ENCODE results near the gene MAPKAPK5. TPM values are rescaled to one million over a fixed set of nuclear protein-coding genes. Genes with fewer than 3 reads are reported as not detected.
"Not testable (repeated sequence)": the region's sequence is repeated elsewhere in the genome, so short reads cannot be mapped to it uniquely, and the experiment has no call there.

The MAPKAPK5 gene, protein sequence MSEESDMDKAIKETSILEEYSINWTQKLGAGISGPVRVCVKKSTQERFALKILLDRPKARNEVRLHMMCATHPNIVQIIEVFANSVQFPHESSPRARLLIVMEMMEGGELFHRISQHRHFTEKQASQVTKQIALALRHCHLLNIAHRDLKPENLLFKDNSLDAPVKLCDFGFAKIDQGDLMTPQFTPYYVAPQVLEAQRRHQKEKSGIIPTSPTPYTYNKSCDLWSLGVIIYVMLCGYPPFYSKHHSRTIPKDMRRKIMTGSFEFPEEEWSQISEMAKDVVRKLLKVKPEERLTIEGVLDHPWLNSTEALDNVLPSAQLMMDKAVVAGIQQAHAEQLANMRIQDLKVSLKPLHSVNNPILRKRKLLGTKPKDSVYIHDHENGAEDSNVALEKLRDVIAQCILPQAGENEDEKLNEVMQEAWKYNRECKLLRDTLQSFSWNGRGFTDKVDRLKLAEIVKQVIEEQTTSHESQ
- total RNA-seq = 82.1 and 86.5 TPM in 2 replicates

DNA sequence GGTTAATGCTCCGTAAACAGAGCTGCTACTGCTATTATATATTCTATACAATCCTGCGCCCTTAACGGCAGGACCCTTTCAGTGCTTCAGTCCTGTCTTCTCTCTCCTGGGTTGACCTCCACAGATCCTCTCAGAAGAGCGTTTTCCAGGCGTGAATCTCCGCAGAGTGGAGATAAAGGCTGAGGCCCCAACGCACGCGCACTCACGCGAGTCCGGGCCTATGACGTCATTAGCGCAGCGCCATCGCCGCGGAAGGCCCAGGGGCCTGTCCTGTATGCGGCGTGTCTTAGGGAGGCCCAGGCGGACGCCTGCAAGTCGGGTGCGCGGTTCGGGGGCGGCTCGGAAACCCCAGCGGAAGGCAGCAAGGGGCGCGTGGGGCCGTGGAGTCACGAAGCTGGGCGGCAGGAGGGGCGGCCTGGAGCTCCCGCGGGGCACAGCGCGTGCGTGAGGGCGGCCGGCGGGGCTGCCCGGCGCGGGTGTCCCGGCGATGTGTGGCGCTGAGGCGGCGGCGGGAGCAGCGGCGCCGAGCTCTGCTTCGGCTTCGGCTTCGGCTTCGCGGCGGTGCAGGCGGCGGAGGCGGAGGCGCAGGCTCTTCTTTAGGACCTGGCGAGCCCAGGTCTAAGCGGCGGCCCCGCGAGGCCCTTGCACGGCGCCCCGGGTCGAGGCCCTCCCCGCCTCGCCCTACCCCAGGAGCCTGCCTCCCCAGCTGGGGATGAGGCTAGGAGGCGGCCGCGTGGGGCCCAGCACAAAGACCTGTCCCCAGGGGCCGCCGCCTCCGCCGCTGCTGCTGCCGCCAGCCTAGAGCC lies at the start of gene MAPKAPK5:
MAPKAPK5 (plus strand) TSS at position 479 of the 806 bp plus-strand sequence. CDS start 506 bp downstream, outside the sequence.
- peaks cover 43% of the 10 kb centered on the region for H3K36me3 Mint-ChIP-seq (ENCODE audit: low read depth)
- intact Hi-C loops (cut with micrococcal nuclease) = loop anchor here (1.0 to 5.0 kb wide), 8 partner anchors 151 to 1490 kb away; partner anchors contain the start of genes ACAD10, ATXN2, ERP29 and HECTD4
- peaks cover 49% of the 10 kb centered on the region for H3K4me1 Mint-ChIP-seq (ENCODE audit: low read depth)

DNA sequence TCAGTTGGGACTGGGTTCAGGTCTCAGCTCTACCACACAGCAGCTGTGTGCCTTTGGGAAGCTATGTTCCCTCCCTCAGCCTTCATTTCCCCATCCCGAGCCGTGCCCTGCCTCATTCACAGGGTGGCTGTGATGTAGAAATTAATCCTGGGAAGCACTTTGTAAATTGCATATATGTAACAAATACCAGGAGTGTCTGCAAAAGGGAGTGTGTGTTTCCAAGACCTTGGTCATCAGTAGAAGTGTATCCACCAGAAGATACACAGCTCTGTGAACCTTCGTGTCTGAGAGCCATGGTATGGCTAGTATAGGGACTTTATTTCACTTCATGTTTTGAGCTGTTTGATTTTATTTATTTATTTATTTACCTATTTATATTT lies 49.2 kb upstream of the MAPKAPK5 start:
- no peak overlapping the region for H3K27ac Mint-ChIP-seq
- no peak overlapping the region for H3K4me3 Mint-ChIP-seq
- H3K9me3 Mint-ChIP-seq = no peaks in the 10 kb centered on the region
- H3K4me1 Mint-ChIP-seq (ENCODE audit: low read depth) = no peaks in the 10 kb centered on the region
- intact Hi-C loops (cut with micrococcal nuclease) = no loop called here
- no peaks in the 10 kb centered on the region for H3K27me3 Mint-ChIP-seq (ENCODE audit: insufficient read depth)
- DNase-seq (ENCODE audit: low spot score) = no peak
- H3K36me3 Mint-ChIP-seq (ENCODE audit: low read depth) = no peaks in the 10 kb centered on the region

More for the DNA sequence above, at the start of gene MAPKAPK5:
- peak within 1 kb of the TSS; percentile 99 for H3K27ac Mint-ChIP-seq
- H3K9me3 Mint-ChIP-seq = no peaks in the 10 kb centered on the region
- DNase-seq (ENCODE audit: low spot score) = peak; percentile 95
- peak within 1 kb of the TSS; percentile 98 for H3K4me3 Mint-ChIP-seq
- no peaks in the 10 kb centered on the region for H3K27me3 Mint-ChIP-seq (ENCODE audit: insufficient read depth)

DNA sequence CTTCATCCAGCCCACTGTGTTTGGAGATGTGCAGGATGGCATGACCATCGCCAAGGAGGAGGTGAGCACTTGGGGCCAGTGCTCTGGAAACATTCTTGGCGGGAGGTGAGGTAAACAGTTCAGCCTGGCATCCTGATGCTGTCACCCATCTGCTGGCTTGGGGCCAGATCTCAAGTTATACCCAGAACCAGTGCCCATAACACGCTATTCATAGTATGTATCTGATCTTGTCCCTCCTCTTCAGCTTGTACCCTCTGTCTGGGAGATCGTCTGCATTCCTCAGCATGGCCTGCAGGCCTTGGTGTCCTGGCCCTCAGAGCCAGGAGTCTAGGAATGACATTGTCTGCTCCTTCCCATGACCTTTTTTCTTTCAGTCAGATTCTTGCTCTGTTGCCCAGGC lies 43.8 kb upstream of the MAPKAPK5 start:
- Mint-ChIP-seq H3K9me3 (no peaks in the 10 kb centered on the region), H3K27ac (no peak overlapping the region), H3K4me3 (no peak overlapping the region), H3K4me1 (ENCODE audit: low read depth) (no peaks in the 10 kb centered on the region), H3K36me3 (ENCODE audit: low read depth) (no peaks in the 10 kb centered on the region), H3K27me3 (ENCODE audit: insufficient read depth) (no peaks in the 10 kb centered on the region)
- intact Hi-C loops (cut with micrococcal nuclease) = no loop called here
- DNase-seq (ENCODE audit: low spot score) = no peak

- intact Hi-C loops (cut with micrococcal nuclease) = no loop called here
- no peaks in the 10 kb centered on the region for H3K4me1 Mint-ChIP-seq (ENCODE audit: low read depth)
- DNase-seq (ENCODE audit: low spot score) = no peak
- H3K4me3 Mint-ChIP-seq = no peak overlapping the region
- no peak overlapping the region for H3K27ac Mint-ChIP-seq
- H3K36me3 Mint-ChIP-seq (ENCODE audit: low read depth) = no peaks in the 10 kb centered on the region
- no peaks in the 10 kb centered on the region for H3K27me3 Mint-ChIP-seq (ENCODE audit: insufficient read depth)
- no peaks in the 10 kb centered on the region for H3K9me3 Mint-ChIP-seq
Measured at GRCh38 chr12:111799758-111800157, 42.3 kb upstream of the MAPKAPK5 start.

GRCh38 chr12:111803038-111803626 lies 38.9 kb upstream of the MAPKAPK5 start:
- DNase-seq (ENCODE audit: low spot score) = no peak
- Mint-ChIP-seq H3K4me3 (no peak overlapping the region), H3K27me3 (ENCODE audit: insufficient read depth) (no peaks in the 10 kb centered on the region), H3K4me1 (ENCODE audit: low read depth) (no peaks in the 10 kb centered on the region), H3K27ac (no peak overlapping the region), H3K9me3 (no peaks in the 10 kb centered on the region), H3K36me3 (ENCODE audit: low read depth) (no peaks in the 10 kb centered on the region)
- intact Hi-C loops (cut with micrococcal nuclease) = no loop called here

DNA sequence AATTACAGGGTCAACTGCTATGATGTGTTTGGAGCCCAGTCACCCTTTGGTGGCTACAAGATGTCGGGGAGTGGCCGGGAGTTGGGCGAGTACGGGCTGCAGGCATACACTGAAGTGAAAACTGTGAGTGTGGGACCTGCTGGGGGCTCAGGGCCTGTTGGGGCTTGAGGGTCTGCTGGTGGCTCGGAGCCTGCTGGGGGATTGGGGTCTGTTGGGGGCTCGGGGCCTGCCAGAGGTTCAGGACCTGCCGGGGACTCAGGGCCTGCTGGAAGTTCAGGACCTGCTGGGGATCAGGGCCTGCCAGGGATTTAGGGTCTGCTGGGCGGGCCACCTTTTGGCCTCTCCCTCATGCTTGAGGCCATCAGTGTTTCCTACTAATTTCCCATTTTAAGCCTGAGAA lies 38.2 kb upstream of the MAPKAPK5 start:
- intact Hi-C loops (cut with micrococcal nuclease) = no loop called here
- Mint-ChIP-seq H3K36me3 (ENCODE audit: low read depth) (no peaks in the 10 kb centered on the region), H3K27me3 (ENCODE audit: insufficient read depth) (no peaks in the 10 kb centered on the region), H3K27ac (no peak overlapping the region), H3K9me3 (no peaks in the 10 kb centered on the region), H3K4me3 (no peak overlapping the region), H3K4me1 (ENCODE audit: low read depth) (no peaks in the 10 kb centered on the region)
- no peak for DNase-seq (ENCODE audit: low spot score)

DNA sequence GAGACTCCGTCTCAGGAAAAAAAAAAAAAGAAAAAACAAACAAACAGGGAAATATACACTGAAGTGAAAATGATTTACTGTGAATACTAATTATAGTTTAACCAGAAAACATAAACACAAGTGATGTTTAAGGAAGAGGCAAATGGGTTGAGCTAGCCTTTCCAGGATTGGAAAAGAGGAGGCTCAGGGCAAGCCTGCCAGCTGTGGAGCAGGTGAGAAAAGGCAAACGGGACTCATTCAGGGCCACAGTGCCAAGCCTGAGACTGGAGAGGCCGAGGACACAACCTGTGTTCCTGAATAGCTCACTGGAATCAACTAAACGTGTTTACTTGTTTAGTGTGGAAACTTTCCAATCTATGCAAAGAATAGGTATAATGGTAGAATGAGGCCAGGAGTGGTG lies 35.7 kb upstream of the MAPKAPK5 start:
- intact Hi-C loops (cut with micrococcal nuclease) = no loop called here
- no peaks in the 10 kb centered on the region for H3K36me3 Mint-ChIP-seq (ENCODE audit: low read depth)
- H3K9me3 Mint-ChIP-seq = no peaks in the 10 kb centered on the region

DNA sequence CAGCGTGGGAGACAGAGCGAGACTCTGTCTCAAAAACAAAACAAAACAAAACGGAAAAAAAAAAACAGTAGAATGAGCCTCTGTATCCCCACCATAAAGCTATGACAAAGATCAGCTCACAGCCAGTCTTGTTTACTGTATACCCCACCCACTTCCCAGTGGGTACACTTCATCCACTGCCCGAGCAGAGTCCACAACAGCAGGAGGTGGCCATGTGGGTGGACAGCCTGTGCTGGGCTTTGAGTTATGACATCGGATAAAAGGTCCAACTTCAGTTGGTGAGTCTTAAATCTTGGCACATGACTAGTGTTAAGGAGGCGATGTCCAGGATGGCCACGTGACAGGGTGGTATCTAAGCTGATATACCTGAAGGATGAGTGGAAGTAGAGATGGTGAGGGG lies 34.8 kb upstream of the MAPKAPK5 start:
- no peaks in the 10 kb centered on the region for H3K4me1 Mint-ChIP-seq (ENCODE audit: low read depth)
- no peak for DNase-seq (ENCODE audit: low spot score)
- no peaks in the 10 kb centered on the region for H3K9me3 Mint-ChIP-seq
- intact Hi-C loops (cut with micrococcal nuclease) = no loop called here
- H3K36me3 Mint-ChIP-seq (ENCODE audit: low read depth) = no peaks in the 10 kb centered on the region
- no peak overlapping the region for H3K27ac Mint-ChIP-seq
- H3K27me3 Mint-ChIP-seq (ENCODE audit: insufficient read depth) = no peaks in the 10 kb centered on the region
- H3K4me3 Mint-ChIP-seq = no peak overlapping the region

More for the DNA sequence above, 35.7 kb upstream of the MAPKAPK5 start:
- no peaks in the 10 kb centered on the region for H3K27me3 Mint-ChIP-seq (ENCODE audit: insufficient read depth)
- H3K4me1 Mint-ChIP-seq (ENCODE audit: low read depth) = no peaks in the 10 kb centered on the region
- DNase-seq (ENCODE audit: low spot score) = no peak
- H3K27ac Mint-ChIP-seq = no peak overlapping the region
- H3K4me3 Mint-ChIP-seq = no peak overlapping the region

DNA sequence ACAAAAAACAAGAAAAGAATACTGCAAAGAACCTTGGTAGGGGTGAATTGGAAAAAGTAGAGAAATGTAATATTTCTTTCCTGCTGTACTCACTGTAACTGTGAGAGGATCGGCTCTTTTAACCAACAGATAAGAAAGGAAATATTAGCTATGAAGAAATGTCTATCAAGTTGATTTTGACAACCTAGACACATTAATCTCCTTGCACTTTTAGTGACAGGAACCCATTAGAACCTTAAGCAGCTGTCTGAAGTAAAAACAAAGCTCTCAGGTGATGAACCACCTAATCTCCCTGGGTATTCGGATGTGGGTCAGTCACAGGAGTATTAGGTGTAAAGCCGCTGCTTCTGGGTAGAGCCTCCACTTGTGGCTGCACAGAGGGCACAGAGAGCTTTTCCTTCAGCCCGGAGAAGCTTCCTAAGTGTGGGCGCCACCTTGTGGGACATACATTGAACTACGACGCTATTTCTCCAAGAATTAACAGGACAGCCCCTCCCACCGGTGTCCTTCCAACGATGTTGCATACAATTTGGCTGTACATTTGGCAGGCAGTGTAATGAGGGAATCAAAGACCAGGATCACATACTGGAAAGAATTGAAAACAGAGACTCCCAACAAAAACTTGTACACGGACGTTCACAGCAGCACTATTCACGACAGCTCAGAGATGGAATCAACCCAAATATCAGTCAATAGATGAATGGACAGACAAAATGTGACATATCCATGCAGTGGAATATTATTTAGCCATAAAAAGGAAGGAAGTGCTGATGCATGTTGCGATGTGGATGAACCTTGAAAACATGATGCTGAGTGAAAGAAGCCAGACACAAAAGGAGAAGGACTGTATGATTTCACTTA lies 28.9 kb upstream of the MAPKAPK5 start:
- peak; percentile 47 for DNase-seq (ENCODE audit: low spot score)
- no peaks in the 10 kb centered on the region for H3K9me3 Mint-ChIP-seq
- no peak overlapping the region for H3K4me3 Mint-ChIP-seq
- no peak overlapping the region for H3K27ac Mint-ChIP-seq
- intact Hi-C loops (cut with micrococcal nuclease) = loop anchor here (1.0 kb wide), 2 partner anchors 60 to 126 kb away; no protein-coding TSS in a partner anchor
- H3K27me3 Mint-ChIP-seq (ENCODE audit: insufficient read depth) = peaks cover 2% of the 10 kb centered on the region
- no peaks in the 10 kb centered on the region for H3K36me3 Mint-ChIP-seq (ENCODE audit: low read depth)
- H3K4me1 Mint-ChIP-seq (ENCODE audit: low read depth) = peaks cover 6% of the 10 kb centered on the region

DNA sequence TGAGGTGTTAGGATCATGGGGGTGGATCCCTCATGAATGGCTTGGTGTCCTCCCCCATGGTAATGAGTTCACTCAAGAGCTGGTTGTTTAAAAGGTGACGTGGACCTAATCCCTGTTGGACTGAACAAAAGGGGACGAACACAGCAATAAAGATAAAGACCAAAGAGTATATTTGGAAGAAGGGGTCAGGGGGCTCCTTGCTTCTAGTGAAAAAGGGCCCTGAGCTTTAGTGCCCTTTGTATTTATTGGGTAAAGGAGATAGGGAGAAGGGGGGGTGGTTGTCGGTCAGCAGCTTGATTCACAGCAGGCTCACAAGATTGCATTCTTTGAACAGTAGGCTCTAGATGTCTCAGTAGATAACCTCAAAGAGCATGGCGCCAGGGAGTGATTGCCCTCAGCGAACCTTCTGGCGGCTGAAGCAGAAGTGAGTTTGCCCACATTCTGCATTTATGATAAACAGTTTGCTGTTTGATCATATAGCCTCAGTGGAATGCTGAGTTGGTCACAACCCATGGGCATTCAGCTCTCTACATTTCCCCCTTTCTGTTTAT lies 25.9 kb upstream of the MAPKAPK5 start:
- peaks cover 6% of the 10 kb centered on the region for H3K4me1 Mint-ChIP-seq (ENCODE audit: low read depth)

GRCh38 chr12:111816898-111817297 lies 25.1 kb upstream of the MAPKAPK5 start:
- intact Hi-C loops (cut with micrococcal nuclease); H3K36me3 Mint-ChIP-seq (ENCODE audit: low read depth); DNase-seq (ENCODE audit: low spot score); H3K9me3 Mint-ChIP-seq; H3K4me3 Mint-ChIP-seq; H3K4me1 Mint-ChIP-seq (ENCODE audit: low read depth); H3K27ac Mint-ChIP-seq: not testable (repeated sequence)
- peaks cover 11% of the 10 kb centered on the region for H3K27me3 Mint-ChIP-seq (ENCODE audit: insufficient read depth)

More for the DNA sequence above, 25.9 kb upstream of the MAPKAPK5 start:
- intact Hi-C loops (cut with micrococcal nuclease) = no loop called here
- H3K36me3 Mint-ChIP-seq (ENCODE audit: low read depth) = no peaks in the 10 kb centered on the region
- H3K27ac Mint-ChIP-seq = no peak overlapping the region
- no peak overlapping the region for H3K4me3 Mint-ChIP-seq
- no peak for DNase-seq (ENCODE audit: low spot score)
- H3K9me3 Mint-ChIP-seq = no peaks in the 10 kb centered on the region
- peaks cover 11% of the 10 kb centered on the region for H3K27me3 Mint-ChIP-seq (ENCODE audit: insufficient read depth)

DNA sequence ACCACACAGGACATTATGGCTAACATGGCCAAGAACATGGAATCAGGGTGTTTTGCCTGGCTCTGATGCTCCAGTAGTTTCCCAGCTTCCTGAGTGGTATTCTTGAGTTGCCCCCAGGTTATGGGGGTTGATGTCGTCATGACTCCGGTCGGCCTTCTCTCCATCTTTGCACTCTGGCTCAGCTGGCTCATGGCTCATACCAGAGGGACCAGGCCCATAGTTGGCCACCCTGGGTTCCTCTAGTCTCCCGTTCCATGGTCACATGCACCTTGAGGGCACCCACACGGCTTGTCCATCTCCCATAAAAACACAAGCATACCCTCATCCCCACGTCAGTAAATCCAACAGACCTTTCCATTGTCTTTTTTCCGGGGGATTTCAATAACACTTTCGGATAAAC lies 23.7 kb upstream of the MAPKAPK5 start:
- Mint-ChIP-seq H3K4me3 (no peak overlapping the region), H3K36me3 (ENCODE audit: low read depth) (no peaks in the 10 kb centered on the region), H3K4me1 (ENCODE audit: low read depth) (peaks cover 1% of the 10 kb centered on the region), H3K27ac (no peak overlapping the region), H3K9me3 (no peaks in the 10 kb centered on the region), H3K27me3 (ENCODE audit: insufficient read depth) (peaks cover 20% of the 10 kb centered on the region)
- DNase-seq (ENCODE audit: low spot score) = no peak
- intact Hi-C loops (cut with micrococcal nuclease) = no loop called here
